GM20000 (cell line): Measurements from ENCODE around the gene TACC2.
"Not testable (repeated sequence)": the region's sequence is repeated elsewhere in the genome, so short reads cannot be mapped to it uniquely, and the experiment has no call there.

ENCODE experiments used
- DNase-seq: peaks from one replicate; pipeline ENCODE4 v3.0.0; 2012; ENCODE audit warnings: low spot score
- TF ChIP-seq, protein P1 (sequence below): IDR thresholded peaks from 2 replicates; pipeline ENCODE4 v1.5.1; 2012; ENCODE audit warnings: mild to moderate bottlenecking, control low read depth; ENCODE audit errors: extremely low read depth, missing control alignments

TACC2 gene

DNA sequence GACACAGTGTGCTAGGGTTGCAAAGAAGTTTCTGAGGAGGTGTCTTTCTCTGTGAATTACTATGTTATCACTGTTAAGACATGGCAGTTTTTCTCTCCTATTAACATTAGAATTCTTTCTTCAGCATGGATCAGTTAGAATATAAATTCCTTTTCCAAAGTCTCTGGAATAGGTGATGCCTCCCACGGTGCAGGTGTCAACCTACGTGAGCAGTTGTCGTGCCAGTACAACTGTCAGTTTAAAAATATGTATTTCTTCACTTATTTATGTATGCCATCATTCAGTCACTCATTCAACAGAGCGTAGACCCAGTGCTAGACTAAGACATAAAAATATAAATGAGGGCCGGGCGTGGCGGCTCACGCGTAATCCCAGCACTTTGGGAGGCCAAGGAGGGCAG, 83.5 kb downstream of the TACC2 start:
- TF ChIP-seq, protein P1, sequence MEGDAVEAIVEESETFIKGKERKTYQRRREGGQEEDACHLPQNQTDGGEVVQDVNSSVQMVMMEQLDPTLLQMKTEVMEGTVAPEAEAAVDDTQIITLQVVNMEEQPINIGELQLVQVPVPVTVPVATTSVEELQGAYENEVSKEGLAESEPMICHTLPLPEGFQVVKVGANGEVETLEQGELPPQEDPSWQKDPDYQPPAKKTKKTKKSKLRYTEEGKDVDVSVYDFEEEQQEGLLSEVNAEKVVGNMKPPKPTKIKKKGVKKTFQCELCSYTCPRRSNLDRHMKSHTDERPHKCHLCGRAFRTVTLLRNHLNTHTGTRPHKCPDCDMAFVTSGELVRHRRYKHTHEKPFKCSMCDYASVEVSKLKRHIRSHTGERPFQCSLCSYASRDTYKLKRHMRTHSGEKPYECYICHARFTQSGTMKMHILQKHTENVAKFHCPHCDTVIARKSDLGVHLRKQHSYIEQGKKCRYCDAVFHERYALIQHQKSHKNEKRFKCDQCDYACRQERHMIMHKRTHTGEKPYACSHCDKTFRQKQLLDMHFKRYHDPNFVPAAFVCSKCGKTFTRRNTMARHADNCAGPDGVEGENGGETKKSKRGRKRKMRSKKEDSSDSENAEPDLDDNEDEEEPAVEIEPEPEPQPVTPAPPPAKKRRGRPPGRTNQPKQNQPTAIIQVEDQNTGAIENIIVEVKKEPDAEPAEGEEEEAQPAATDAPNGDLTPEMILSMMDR: no peak
- DNase-seq: no peak

DNA sequence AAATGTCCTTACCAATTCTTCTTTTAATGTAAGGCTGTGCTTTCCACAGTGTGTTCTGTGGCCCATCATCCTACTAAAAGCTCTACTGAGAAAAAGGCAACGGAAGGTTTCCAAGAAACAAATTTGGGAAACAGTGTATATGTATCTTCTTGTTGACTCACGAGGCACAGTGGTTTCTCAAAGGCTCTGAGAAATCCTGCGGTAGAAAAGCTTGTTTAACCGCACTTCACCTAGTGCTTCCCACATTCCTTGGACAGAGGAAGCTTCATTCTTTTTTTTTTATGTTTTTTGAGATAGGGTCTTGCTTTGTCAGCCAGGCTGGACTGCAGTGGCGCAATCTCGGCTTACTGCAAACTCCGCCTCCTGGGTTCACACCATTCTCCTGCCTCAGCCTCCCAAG, 84.5 kb downstream of the TACC2 start:
- TF ChIP-seq, protein P1: no peak
- DNase-seq: no peak

DNA sequence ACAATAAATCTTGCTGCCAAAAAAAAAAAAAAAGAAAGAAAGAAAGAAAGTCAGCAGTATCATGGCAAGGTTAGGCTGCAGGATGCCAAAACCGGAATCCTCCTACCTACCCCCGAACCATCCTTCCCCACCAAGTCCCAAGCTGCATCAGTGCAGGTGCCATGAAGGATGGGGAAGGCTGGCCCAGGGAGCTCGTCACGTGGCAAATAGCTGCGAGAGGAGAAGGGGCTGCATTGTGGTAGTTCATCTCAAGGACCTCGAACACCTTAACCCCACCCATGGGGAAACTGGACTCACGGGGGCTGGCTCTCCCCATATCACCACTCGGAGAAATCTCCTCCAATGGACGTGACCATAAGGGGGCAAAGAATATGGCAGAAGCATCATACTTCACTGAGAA, 86.2 kb downstream of the TACC2 start:
- no peak for DNase-seq
- TF ChIP-seq, protein P1: no peak

DNA sequence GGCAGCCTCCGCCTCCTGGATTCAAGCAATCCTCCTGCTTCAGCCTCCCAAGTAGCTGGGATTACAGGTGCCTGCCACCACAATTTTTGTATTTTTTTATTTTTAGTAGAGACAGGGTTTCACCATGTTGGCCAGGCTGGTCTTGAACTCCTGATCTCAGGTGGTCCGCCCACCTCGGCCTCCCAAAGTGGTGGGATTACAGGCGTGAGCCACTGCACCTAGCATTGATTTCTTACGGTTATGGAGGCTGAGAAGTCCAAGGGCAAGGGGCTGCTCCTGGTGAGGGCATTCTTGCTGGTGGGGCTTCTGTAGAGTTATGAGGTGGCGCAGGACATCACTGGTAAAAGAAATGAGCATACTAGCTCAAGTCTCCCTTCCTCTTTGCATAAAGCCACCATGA, 86.9 kb downstream of the TACC2 start:
- DNase-seq: not testable (repeated sequence)

DNA sequence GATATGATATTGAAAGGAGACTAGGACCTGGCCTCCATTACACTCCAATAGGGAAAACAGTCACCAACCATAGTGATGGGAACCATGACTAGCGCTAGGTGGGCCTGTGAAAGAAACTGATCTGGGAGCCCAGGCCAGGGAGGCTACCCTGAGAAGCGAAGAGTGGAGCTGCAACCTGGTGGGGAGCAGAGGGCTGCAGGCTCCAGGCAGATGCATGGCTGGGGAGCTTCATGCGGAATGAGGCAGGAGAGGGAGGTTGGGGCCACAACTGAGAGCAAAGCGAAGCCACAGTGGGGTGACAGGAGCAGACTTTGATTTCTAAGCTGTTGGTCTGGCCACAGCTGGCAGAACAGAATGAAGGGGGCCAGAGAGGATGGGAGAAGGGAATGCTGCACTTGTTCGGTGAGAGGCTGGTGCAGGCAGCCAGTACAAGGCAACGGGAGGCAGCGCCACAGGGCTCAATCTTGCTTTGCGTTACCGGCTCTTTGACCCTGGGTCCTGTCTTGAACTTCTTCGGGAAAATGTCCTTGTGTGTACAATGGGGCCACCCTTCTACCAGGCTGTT, 88.4 kb downstream of the TACC2 start:
- DNase-seq: no peak
- TF ChIP-seq, protein P1: no peak

DNA sequence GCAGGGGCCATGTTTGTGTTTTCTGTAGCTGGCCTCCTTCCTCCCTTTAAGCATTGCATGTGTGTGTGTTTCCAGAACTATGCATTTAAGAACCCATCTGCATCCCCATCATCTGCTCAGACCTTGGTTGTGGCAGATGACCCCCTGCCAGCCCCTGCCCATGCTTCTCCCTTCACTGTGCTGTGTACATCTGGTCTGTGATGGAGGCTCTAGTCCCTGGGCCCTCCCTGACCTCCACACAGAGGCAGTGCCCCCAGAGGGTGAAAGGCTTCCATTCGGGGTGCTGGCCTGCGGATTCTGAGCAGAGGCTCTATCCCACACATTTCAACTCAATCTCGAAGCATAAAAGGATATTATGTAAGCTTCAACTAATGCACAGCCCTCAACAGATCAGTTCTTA, 89.4 kb downstream of the TACC2 start:
- no peak for DNase-seq

DNA sequence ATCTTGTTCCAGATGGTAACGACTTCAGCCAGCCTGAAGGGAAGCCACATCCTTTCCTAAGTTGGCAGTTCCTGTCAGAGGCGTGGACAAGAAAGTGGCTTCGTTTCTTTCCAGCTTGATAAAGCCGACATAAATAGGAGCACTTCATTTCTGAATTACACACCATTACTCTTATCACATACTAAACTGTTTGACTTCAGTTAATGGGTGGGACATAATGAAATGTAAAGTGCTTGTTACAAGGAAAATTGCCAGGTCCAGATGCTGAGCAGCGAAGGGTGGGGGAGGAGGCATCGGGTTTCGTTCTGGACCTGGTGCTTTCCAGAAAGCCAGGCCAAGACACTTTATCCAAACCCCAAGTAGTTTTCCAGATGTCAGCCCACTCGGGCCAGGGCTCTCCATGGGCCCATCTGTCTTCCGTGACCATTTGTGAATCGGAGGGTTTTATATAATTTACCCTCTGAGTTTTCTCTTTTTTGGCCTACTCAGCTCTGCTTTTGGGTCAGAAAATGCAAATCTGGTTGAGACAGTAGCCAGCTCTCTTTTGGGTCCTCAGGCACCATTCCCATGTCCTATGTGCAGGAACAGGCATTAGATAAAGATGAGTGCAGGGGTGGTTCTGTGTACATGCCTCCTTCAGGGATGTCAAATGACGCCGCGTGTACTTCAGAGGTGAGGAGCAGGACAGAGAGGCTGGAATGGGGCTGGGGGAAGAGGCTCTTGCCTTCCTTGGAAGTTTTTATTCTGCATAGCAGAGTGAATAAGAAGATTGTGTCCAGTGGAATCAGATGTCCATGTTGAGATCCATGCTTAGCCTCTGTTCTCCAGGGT, 90.2 kb downstream of the TACC2 start:
- no peak for DNase-seq
- TF ChIP-seq, protein P1: no peak

More for the DNA sequence above, 89.4 kb downstream of the TACC2 start:
- TF ChIP-seq, protein P1: no peak
